Inflammatory macrophage (primary cell): Measurements from ENCODE around the gene INPP5J.
"Not testable (repeated sequence)": the region's sequence is repeated elsewhere in the genome, so short reads cannot be mapped to it uniquely, and the experiment has no call there.

Experiments used
- DNase-seq, 2 donors: peaks; one replicate each; pipeline ENCODE4 v3.0.0-alpha.2; 2020 to 2022
- total RNA-seq, 18 experiments: gene quantifications; one replicate each; lab custom pipeline; 2026; ENCODE audit warnings: mixed read lengths in 6 of 18, inconsistent platforms in 2 of 18; lab: John Stamatoyannopoulos, UW

The INPP5J gene, protein sequence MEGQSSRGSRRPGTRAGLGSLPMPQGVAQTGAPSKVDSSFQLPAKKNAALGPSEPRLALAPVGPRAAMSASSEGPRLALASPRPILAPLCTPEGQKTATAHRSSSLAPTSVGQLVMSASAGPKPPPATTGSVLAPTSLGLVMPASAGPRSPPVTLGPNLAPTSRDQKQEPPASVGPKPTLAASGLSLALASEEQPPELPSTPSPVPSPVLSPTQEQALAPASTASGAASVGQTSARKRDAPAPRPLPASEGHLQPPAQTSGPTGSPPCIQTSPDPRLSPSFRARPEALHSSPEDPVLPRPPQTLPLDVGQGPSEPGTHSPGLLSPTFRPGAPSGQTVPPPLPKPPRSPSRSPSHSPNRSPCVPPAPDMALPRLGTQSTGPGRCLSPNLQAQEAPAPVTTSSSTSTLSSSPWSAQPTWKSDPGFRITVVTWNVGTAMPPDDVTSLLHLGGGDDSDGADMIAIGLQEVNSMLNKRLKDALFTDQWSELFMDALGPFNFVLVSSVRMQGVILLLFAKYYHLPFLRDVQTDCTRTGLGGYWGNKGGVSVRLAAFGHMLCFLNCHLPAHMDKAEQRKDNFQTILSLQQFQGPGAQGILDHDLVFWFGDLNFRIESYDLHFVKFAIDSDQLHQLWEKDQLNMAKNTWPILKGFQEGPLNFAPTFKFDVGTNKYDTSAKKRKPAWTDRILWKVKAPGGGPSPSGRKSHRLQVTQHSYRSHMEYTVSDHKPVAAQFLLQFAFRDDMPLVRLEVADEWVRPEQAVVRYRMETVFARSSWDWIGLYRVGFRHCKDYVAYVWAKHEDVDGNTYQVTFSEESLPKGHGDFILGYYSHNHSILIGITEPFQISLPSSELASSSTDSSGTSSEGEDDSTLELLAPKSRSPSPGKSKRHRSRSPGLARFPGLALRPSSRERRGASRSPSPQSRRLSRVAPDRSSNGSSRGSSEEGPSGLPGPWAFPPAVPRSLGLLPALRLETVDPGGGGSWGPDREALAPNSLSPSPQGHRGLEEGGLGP
- 0.05 to 0.53 (median 0.17) reads per million in 18 experiments for total RNA-seq

DNA sequence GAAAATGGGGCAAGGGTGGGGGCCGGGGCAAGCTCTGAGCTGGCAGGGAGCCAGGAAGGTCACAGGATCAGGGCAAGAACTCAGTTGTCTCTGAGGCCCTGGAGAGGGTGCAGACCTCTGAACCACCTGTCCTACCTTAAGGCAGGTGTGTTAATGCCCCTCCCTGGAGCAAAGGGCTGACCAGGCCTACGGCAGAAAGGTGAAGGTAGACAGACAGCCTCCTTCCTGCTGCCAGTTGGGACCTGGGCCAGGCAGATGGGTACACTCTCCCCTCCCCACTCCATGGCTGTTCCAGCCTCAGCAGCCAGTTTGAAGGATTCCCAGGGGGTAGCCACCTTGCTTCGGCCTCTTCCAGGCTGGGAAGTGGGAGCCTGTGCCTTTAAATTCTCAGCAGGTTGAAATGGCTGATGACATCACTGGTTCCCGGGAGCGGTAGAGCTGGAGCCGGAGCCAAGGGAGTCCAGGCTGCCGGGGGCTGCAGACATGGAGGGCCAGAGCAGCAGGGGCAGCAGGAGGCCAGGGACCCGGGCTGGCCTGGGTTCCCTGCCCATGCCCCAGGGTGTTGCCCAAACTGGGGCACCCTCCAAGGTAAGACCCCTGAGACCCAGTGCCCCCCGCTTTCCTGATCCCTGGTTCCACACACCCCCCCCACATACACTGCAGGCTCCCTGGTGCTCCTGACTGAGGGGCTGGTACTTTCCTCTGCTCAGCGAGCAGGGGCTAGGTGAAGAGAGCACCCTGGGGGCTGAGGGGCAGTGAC lies at the start of gene INPP5J:
INPP5J (plus strand) TSS at position 435 of the 760 bp plus-strand sequence; CDS start at position 484, 49 bp downstream.
- no peak for DNase-seq

DNA sequence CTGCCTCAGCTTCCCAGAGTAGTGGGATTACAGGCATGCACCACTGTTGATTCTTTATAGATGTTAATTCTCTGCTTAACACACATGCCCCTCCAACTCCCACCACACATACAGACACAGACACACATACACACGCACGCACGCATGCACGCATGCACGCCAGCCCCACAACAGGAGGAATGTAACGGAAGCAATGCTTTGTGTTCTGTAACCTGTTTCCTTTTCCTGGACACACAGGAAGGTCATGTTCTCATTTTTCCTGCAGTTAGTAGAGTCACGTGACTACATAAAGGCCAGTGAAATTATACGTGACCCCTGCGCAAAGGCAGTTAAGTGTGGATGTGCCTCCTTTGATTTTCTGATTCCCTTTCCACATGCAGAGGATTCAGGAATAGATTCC lies 49.6 kb upstream of the INPP5J start:
- DNase-seq: not testable (repeated sequence)

DNA sequence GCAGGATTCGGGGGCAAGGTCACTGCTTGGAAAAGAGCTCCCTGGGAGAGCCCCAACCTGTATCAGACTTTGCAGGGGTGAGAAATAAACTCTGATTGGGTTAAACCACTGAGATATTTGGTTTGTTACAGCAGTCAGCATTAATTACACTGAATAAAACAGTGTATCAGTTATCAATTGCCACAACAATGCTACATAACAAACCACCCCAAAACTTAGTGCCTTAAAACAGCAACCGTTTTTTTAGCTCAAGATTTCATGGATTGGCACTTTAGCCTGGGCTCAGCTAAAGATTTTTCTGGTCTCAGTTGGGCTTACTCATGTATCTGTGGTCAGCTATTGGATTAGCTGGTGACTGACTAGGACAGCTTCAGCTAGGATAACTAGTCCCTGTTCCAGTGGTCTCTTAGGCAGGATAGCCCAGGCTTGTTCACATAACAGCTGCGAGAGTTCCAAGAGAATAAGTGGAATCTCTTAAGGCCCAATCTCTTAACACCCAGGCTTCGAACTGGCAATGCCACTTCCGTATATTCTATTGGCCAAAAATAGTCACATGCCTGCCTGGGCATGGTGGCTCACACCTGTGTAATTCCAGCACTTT lies 49.1 kb upstream of the INPP5J start:
- DNase-seq: not testable (repeated sequence)

DNA sequence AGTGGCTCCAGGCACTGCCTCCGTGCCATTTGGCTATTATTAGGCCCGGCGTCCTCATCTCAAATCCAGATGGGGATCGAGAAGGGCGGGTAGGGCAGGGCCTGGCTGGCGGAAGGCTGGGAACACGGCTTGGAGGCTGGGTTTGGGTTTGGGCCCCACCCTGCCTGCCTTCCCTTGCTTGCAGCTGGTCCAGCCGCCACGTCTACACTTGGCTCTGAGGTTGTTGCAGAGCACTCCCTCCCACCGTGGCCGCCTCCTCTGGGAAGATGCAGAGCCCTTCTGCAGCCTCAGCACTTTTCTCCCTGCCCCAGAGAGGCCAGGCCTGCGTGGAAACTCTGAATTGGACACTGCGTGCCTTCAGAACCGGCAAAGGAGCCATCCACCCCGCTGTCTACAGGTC lies 46.8 kb upstream of the INPP5J start:
- no peak for DNase-seq

DNA sequence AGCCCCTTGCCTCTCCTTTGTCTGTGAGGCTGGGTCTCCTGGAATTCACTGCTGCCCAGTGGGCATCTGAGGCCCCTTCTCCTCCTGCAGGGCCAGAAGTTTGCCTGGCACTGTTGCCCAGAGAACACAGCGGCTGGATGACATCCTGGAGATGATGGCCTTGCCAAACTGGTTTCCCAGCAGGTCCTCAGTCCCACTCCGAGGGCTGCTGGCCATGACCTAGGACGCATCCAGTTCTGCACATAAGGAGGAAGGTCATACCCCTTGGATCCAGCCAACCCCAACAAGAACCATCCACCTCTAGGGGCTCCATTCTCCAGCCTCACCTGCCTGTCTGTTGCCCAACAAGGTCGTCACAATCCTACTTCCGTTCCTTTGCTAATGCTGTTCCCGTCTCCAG lies 45.1 kb upstream of the INPP5J start:
- no peak for DNase-seq

DNA sequence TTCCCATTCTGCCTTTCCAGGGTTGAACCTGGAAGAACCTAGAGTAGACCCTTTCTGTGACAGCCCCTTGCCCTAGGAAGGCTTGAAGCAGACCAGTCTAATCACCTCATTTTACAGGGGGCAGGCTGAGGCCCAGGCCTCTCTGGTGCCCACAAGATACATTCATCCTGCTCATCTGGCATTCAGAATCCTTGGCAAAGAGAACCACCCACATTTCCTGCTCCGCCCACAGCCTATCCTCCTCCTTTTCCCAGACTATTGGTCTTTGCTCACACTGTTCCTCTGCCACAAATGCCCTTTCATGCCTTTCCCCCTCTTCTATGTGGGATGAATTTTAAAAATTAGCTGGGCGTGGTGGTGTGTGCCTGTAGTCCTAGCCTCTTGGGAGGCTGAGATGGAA lies 44.4 kb upstream of the INPP5J start:
- not testable (repeated sequence) for DNase-seq

DNA sequence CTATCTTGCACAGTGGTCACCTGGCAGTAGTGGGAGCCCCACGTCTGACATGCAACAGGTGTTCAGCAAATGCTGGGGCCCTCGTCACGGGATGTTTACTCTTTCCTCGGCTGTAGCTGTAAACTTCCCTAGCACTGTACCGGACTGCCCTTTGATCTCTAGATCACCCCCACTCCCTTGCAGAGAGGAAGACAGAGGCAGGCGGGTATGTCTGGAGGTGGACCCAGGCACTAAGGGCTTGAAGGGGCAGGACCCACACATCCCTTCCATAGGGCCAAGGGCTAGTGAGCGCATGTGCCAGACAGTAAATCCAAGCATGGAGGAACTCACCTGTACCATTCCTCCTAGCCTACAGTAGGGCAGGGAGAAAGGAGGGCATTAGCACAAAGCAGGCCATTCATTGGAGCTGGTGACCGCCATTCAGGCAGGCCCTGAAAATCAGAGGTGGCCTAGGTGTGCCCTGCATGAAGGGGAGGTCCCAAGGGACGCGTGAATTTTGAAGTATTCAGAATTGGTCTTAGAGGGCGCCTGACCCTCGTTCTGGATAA lies 43.6 kb upstream of the INPP5J start:
- DNase-seq: no peak

DNA sequence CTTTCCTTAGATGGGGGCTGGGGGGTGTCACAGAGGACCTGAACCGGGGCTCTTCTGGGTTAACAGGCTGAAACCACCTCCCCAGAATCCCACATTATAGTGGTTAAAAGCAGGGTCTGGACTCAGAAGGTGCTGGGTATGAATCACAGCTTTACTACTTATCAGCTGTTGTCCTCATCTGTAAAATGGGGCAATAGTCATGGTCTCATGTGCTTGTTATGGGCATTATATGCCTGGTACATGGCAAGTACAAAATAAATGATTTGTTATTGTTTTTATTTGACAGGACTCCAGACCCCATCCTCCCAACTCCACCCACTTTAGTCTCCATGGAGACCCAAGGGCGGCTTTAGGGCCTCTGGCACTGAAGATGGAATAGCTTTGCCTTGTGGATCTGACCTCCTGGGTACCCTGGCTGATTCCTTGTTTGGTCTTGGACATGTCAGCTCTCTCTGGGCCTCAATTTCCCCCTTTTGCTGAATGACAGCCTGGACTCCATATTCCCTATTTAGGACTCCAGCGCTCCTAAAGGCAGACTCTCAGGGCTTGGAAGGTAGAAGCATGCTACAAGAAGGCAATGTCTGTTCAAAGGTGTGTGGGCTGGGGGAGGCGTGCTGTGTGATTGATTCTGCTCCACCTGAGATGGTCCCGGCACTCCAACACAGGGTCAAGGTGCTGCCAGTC lies 42.5 kb upstream of the INPP5J start:
- no peak for DNase-seq

DNA sequence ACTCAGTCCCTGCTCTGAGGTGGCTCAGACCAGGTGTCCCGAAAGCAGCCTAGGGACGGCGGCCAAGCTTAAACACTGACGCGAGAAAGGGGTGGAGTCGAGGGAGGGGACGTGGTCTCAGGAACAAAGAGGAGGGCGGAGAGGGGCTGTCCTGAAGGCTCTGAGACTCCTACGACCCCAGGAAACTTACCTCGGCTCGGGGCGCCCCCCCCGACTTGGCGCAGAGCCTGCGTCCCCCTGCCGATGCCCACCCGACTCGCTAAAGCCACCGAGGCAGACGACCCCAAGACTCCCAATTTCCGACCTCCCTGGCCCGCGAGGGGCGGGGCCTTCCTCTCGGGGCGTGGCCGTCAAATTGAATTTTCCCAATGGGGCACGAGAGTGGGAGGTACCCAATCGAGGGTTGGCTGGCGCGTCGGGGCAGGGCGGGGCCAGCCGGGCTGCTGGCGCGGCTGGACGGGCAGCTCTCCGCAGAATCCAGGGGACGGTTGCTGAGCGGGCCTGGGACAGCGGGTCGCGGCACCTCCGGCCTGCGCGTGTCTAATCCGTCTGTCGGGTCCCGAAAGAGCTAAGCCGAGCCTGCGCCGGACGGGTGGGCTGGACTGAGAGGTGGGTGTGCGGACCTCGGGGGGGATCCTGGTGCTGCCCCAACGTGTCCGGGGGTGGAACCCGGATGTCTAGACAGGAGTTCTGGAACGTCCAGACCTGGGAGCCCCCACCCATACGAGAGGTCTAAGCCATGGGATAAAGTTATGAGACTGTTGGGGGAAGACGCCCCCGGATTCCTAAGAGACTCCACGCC lies 41.7 kb upstream of the INPP5J start, which contains the start of gene SMTN:
SMTN (plus strand) TSS at position 471 of the 802 bp plus-strand sequence. CDS start 1,941 bp downstream, outside the sequence.
- DNase-seq: peak; percentile 82 to 86

DNA sequence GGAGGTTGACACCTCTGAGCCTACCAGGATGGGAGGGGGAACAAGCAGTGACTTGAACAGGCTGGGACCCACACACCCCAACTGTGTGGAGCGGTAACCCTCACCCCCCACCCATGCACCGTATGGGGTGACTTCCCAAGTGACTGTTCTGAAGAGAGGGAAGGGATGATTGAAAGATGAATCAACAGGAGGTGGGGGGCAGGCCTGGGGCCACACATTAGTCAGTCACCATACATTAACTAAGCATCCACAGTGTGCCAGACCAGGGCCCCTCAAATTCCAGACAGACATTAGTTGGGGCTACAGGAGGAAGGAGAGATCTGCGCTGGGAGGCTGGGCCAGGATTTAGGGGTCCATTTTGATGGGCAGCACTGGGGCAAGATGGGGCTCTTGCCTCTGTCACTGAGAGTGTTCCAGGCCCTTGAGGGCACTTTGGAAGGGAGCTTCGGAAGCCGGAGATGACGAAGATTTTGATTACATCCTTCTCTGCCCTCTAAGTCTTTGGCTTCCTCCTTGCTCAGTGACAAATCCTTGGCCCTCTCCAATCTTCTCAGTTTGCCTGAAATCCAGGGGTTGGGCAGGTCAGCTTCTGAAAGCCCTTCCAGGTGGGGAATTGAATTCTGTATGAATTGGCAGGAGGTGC lies 40.7 kb upstream of the INPP5J start:
- DNase-seq: no peak

DNA sequence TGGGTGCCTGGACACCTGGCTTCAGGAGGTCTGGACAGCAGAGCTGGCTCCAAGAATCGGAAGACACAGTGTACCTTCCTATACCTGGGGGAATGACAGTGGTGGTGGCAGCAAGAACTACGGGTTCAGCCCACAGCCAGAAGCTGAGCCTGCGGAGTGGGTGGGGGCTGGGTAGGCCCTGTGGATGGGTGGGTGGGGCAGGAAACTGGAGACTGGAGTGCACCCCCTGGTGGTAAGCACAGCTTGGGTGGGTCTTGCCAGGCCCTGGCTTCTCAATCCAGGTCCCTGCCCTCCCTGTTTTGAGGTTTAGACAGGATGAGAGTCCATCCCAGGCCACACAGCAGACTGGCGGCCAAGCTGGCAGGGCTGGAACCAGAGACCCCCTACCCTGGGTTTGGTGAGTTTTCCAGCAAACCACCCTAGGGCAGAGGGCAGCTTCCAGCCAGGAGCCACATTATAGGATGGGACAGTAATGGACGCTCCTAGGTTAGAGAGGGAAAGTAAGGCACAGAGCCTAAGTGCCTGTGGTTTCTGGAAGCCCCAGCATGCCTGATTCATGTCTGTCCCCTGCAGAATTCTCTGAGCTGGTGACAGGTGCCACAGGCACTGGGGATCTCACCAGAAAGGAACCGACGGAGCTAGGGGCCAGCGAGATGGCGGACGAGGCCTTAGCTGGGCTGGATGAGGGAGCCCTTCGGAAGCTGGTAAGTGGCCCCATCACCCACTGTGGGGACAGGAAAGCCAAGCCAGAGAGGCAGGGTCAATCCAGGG lies 40.0 kb upstream of the INPP5J start:
- DNase-seq: peak; percentile 41 to 54

DNA sequence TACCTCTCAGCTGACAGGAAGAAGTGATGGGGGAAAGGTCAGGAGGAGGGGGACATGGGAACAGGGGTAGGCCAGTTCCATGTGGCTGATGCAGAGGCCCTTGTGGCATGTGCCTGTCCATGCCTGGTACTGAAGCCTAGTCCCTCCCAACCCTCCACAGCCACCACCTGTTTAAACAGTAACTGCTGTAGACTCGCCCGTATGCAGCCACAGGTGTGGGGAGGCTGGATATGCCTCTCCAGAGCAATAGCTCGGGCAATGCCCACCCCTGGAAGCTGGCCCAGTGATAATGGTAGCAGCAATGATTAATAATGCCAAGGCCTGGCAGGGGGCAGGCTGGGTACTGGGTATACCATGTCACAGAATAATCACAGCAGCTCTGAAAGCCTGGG lies 39.4 kb upstream of the INPP5J start:
- DNase-seq: no peak

DNA sequence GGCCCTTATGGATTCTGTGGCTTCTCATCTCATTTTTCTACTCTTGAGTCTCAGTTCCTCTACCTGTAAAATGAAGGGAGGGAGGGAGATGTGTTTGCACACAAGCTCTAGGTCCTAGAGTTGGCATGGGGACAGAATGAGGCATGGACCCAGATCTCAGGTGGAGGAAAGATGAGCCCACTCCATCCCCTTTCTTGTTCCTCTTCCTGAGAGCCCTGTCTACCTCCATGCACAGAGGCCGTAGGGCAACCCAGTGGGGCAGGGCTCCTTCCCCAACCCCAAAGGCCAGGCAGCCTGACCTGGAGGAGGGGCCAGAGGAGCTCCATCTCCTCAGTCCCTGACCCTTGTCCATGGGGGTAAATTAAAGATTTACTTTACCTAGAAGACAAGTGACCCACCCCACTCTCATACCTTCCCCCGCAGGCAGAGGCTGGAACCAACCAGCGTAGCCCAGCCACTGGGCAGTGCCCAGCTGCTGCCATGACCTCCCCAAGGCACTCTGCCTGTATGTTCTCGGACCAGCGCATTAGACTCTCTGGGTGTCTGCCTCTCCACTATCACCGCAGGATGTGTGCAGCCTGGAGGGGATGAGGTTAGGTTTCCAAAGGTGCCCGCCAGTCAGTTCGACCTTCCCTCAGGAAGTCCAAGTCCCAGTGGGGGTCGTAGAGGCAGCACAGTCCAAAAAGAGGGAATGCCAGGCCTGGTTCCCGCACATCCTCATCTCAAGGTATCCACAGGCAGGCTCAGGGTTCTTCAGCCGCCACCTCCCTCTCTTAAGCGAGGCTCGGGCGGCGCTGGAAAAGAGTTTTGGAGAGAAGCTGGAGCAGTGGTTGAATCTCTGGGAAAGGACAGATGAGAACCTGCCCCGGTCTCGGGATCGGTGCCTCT lies 38.6 kb upstream of the INPP5J start:
- no peak for DNase-seq

DNA sequence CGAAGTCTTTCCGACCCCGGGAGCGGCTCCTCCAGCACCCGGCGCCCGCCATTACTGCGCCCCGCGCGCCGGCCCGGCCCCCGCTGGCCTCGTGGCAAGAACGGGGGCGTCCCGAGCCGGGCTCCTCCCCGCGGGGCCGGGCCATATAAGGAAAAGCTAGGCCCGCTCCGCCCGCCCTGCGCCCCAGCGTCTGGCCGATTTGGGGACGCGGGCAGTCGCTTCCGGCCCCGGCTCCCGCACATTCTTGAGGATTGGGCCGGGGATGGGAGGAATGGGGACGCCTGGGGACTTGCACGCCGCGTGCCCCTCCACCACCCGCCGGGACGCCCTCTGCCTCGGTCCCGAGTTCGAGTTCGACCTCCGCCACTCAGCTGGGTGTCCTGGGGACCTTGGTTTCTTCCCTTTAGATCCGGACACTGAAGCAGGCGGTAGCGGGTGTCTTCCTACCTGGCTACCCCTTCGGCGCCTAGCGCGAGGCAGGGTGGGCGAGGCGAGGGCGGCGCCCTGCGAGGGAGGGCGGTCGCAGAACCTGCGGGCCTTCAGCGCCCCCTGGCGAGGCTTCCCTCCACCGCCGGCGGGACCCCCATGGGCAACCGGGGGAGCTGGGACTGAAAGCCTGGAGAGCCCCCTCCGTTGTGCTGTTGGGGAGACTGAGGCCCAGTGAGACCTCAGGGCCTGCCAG lies 37.8 kb upstream of the INPP5J start:
- peak; percentile 86 to 93 for DNase-seq

DNA sequence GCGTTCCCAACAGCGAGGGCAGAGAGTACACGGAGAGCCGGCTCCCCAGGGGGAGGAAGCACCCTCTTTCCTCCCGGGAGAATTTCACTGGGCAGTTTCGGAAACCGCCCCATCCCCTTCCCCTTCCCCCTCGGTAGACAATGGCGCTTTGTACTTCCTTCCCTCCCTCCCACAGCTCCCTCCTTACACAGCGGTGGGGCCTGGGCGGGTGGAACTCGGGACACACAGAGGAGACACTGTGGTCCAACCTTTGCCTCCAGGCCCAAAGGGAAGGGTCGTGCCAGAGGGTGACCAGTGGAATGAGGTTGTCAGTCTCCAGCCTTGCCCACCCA lies 37.3 kb upstream of the INPP5J start:
- DNase-seq: peak; percentile 47 to 71

DNA sequence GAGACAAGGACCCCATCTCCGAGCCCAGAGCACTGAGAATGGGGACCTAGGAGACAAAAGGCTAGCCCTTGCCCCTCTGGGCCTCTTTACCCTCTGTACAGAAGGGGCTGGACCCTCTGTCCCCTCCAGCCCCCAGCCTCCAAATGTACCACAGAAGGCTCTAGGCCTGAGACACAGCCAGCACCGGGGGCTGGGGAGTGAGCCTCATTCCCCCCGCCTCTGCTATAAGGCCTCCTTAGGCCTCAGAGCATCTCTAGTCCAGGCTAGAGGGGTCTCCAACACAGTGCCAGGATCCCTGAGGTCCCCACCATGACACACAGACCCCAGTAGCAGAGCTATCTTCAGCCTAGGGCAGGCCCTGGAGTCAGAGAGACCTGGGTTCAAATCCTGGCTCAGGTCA lies 36.8 kb upstream of the INPP5J start:
- no peak for DNase-seq

DNA sequence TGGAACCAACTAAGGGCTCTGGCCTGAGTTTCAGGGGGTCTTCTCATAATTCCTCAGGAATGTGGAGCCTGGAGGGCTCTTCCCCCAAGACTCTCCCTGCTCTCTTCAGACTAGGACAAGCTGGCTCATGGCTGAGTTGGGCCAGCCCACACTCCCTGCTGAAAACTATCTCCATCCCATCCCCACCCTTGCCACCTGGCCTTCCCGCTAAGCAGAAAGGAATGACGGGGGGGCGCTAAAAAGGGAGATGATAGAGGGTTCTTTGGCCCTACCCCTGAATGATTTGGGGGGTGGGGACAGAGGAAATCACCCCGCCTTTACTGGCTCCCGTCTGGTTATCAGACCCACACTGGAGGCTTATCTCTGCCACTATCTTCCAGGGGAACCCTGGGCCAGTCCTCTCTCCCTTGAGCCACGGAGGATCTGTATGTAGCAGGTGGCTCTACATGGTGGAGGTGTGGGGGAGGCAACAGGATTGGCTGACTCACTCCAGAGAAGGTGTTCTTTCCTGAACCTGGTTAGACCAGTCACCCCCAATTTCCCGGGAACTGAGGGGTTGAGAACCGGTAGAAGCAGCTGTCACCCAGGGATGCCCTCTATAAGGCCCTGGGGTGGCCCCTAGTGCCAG lies 35.9 kb upstream of the INPP5J start:
- no peak for DNase-seq
